Spinal cord (tissue), 10 donors: ENCODE results near the gene MOXD1. TPM values are rescaled to one million over a fixed set of nuclear protein-coding genes. Genes with fewer than 3 reads are reported as not detected.
A peak's percentile ranks its signal among the peaks of the same experiment; 100 is the strongest.

Source experiments
- DNase-seq, 6 donors: peaks; one replicate each; pipeline versions ENCODE4 v3.0.0 to v3.0.0-alpha.2; 2013 to 2015; ENCODE audit warnings: low spot score in 6 of 6, low read depth in 4 of 6
- H3K27ac ChIP-seq: one replicate; pipeline ENCODE4 v1.5.1; 2013; ENCODE audit warnings: low read depth, low read length, control low read depth
- H3K27me3 ChIP-seq: one replicate; pipeline ENCODE4 v1.6.1; 2013; ENCODE audit warnings: low read length; ENCODE audit not compliant: control insufficient read depth, insufficient read depth
- H3K36me3 ChIP-seq: one replicate; pipeline ENCODE4 v1.6.1; 2013; ENCODE audit warnings: low read length; ENCODE audit not compliant: control insufficient read depth, insufficient read depth
- H3K4me1 ChIP-seq: one replicate; pipeline ENCODE4 v1.6.1; 2013; ENCODE audit warnings: low read length; ENCODE audit not compliant: control insufficient read depth, insufficient read depth
- H3K4me3 ChIP-seq: one replicate; pipeline ENCODE4 v1.5.1; 2013; ENCODE audit warnings: low read depth, low read length, control low read depth
- H3K9me3 ChIP-seq: one replicate; pipeline ENCODE4 v1.6.1; 2013; ENCODE audit warnings: low read length; ENCODE audit not compliant: control insufficient read depth, insufficient read depth
- WGBS: methylation state at CpG from one replicate; pipeline ENCODE4 v1.1.5; 2013; ENCODE audit warnings: missing lambda C conversion rate; ENCODE audit not compliant: insufficient coverage; 5-methylcytosine and 5-hydroxymethylcytosine counted together
- long read RNA-seq, 4 donors: transcript quantifications; one replicate each; lab custom pipeline, GENCODE V29; 2026
- polyA plus RNA-seq, 2 donors: library from polyadenylated mRNA; unstranded; fragments of 120-200 nt; gene quantifications; one replicate each; pipeline ENCODE4 v1.2.1, GENCODE V29; 2013; ENCODE audit not compliant: insufficient read length in 2 of 2
- total RNA-seq, 2 donors: library from RNA; depleted of rRNA in 1 of 2; stranded (reverse); fragments of 120-200 nt in 1 of 2; fragments of >200 nt in 1 of 2; gene quantifications; one replicate each; pipeline versions ENCODE4 v1.2.3 to v1.2.4, GENCODE V29; 2013 to 2014
- donor health status: healthy.

The MOXD1 gene
- total RNA-seq: 10 to 100 TPM; 12.5 to 21.3 TPM
- polyA plus RNA-seq: 10 to 100 TPM; 11.4 to 32.9 TPM
- long read RNA-seq, donor 1, transcript MOXD1-202 (12 exons, 3,059 nt): major isoform, 10 of 24 reads
- long read RNA-seq, donor 1, partial matches to known transcripts: 13 of 24 reads
- long read RNA-seq, donor 1, other reads (novel, unspliced or antisense): 0 of 24 reads
- long read RNA-seq, donor 2, partial matches to known transcripts: 0 of 2 reads
- long read RNA-seq, donor 2, other reads (novel, unspliced or antisense): 0 of 2 reads
- long read RNA-seq, donor 3, partial matches to known transcripts: 0 of 5 reads
- long read RNA-seq, donor 3, other reads (novel, unspliced or antisense): 0 of 5 reads
- long read RNA-seq, donor 4, transcript MOXD1-202 (12 exons, 3,059 nt): major isoform, 18 of 60 reads
- long read RNA-seq, donor 4, partial matches to known transcripts: 42 of 60 reads
- long read RNA-seq, donor 4, other reads (novel, unspliced or antisense): 0 of 60 reads

GRCh38 chr6:132400883-132401617, at the start of gene MOXD1:
MOXD1 (minus strand) TSS chr6:132401475; CDS start chr6:132401426, 49 bp downstream.
- Histone ChIP-seq H3K4me1 (peaks cover 14% of the 10 kb centered on the region), H3K4me3 (peak within 1 kb of the TSS; percentile 70), H3K27me3 (peaks cover 30% of the 10 kb centered on the region), H3K27ac (peak within 1 kb of the TSS; percentile 84), H3K9me3 (no peaks in the 10 kb centered on the region), H3K36me3 (no peaks in the 10 kb centered on the region)
- under 1% methylated on average over 87 of the region's 87 CpGs for WGBS
- peak in 2 of 6 donors; percentile 69 to 74 for DNase-seq

DNA sequence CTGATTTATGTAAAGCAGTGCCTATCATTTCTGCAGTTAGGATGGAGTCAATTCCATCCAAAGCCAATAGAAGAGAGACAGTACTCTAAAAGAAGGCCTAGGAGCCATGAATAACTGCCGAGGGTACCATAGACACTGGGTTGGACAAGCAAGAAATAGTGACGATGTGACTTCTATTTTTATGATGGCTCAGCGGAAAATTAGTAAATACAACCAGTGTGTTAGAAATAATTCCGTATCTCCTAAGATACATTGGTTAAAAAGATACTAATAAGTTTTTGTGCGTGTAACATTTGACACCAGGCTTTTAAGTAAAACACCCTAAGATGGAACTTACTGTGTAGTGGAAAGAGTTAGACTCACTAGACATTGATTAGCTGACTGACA, 45.6 kb upstream of the MOXD1 start:
- 43% methylated on average over 1 of the region's 5 CpGs for WGBS
- no peaks in the 10 kb centered on the region for H3K36me3 ChIP-seq
- DNase-seq: no peak
- H3K4me3 ChIP-seq: no peak overlapping the region
- H3K9me3 ChIP-seq: peaks cover under 1% of the 10 kb centered on the region
- no peaks in the 10 kb centered on the region for H3K4me1 ChIP-seq
- H3K27me3 ChIP-seq: no peaks in the 10 kb centered on the region
- H3K27ac ChIP-seq: peak overlapping the region; percentile 61

DNA sequence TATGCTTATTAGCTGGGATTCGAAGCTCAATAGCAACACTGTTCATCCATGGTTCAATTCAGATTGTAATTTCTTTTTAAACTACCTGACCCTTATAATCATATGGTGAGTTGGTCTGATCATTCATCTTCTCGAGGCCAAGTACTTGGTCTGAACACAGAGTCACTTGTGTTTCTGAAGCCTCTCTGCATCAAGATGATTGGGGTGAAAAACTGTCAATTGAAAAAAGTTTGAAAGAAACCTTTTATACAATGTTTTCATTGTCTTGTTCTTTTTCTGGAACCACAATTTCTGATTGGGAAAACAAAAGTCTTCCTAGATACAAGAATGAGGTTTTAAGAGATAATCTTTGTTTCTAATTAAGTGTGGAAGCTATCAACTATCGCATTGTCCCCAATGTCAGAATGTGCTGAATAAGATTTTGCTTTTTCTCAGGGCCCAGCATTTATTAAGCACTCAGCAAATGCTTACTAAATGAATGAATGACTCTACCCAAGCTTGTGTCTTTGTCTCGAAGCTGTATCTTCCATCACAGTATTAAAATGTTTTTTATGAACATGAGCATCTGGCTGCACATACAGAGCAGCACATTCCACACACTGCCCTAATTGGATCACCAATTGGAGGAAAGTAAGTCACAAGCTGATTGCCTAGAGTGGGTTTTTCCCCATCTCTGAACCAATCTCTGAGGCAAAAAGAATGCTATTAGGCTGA, 45.0 kb upstream of the MOXD1 start:
- DNase-seq: peak in 3 of 6 donors; percentile 9 to 74 (median 72)
- no CpG with 5 or more reads among the region's 4 CpGs for WGBS
- Histone ChIP-seq H3K4me1 (no peaks in the 10 kb centered on the region), H3K36me3 (no peaks in the 10 kb centered on the region), H3K9me3 (peaks cover 3% of the 10 kb centered on the region), H3K4me3 (no peak overlapping the region), H3K27me3 (no peaks in the 10 kb centered on the region), H3K27ac (peak overlapping the region; percentile 61)

DNA sequence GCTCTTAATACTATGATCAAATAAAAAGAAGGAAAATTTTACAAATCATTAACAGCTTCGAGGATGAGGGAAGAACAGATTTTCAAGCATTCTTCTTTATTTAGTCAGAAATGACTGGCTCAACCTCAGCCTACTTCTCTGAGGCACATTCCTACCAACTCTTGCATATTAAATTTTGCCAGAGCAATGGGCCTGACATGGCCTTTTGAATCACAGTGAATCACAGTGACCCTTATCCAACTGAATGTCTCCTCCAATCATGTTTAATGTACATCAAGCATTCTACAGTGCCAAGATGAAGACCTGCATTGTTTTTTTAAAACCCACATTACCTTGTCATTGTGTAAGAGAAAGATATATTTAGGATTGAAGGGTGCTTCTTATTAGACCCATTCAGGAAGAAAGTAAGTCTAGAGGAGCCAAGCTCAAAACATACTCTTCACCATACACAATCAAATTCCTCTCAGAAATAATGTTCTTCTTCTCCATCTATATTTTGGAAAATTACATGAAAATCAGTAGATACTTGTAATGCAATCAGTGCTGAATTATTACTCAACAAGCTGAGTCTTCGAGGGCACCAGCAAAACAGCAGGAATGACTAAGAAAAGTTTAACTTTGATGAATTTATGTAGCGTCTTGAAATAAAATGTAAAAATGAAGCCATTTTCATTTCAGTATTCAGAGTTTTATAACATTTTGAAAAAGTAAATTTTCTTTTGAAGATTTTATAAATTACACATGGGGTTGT, 44.1 kb upstream of the MOXD1 start:
- H3K27ac ChIP-seq: peak overlapping the region; percentile 16
- H3K27me3 ChIP-seq: no peaks in the 10 kb centered on the region
- peaks cover 3% of the 10 kb centered on the region for H3K9me3 ChIP-seq
- DNase-seq: no peak
- no peak overlapping the region for H3K4me3 ChIP-seq
- no peaks in the 10 kb centered on the region for H3K36me3 ChIP-seq
- 20% methylated on average over 1 of the region's 3 CpGs for WGBS
- H3K4me1 ChIP-seq: no peaks in the 10 kb centered on the region

DNA sequence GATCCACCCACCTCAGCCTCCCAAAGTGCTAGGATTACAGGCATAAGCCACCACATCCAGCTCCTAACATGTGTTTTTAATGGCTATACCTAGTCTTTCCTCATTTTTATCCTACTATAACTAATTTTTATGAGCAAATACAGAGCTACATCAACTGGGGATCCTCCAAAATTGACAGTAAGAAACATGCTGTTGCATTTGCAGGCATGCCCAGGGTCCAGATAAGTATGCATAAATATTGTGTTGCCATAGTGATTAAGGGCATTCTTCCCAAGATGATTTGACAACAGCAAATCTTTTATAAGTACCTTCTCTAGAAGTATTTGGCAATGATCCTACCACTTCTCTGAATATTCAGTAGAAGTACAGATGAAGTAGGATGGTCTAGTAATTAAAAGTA, 41.9 kb upstream of the MOXD1 start:
- peaks cover 3% of the 10 kb centered on the region for H3K9me3 ChIP-seq
- no peak overlapping the region for H3K27ac ChIP-seq
- no peaks in the 10 kb centered on the region for H3K27me3 ChIP-seq
- H3K4me3 ChIP-seq: no peak overlapping the region
- DNase-seq: no peak
- H3K36me3 ChIP-seq: no peaks in the 10 kb centered on the region
- no peaks in the 10 kb centered on the region for H3K4me1 ChIP-seq

DNA sequence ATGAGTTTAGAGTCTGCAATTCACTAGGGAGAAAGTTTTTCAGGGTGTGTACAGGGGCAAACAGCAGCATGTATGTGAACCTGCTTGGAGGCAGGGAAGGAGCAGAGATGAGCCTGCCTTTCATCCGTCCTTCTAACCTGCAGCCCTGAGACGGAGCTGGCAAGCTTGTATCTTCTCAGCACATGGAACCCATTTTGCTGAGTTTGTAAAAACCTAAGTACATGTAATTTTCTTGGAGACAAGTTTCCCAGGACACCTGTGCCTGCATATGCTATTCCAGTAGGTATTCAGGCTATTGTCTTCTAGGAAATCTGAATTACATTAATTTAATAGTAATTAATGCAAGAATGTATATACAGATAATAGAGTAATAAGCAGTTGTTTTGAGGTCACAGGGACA, 28.8 kb upstream of the MOXD1 start:
- 100% methylated on average over 2 of the region's 2 CpGs for WGBS
- Histone ChIP-seq H3K4me1 (no peaks in the 10 kb centered on the region), H3K36me3 (no peaks in the 10 kb centered on the region), H3K27me3 (no peaks in the 10 kb centered on the region), H3K27ac (no peak overlapping the region), H3K4me3 (no peak overlapping the region), H3K9me3 (no peaks in the 10 kb centered on the region)
- DNase-seq: no peak

DNA sequence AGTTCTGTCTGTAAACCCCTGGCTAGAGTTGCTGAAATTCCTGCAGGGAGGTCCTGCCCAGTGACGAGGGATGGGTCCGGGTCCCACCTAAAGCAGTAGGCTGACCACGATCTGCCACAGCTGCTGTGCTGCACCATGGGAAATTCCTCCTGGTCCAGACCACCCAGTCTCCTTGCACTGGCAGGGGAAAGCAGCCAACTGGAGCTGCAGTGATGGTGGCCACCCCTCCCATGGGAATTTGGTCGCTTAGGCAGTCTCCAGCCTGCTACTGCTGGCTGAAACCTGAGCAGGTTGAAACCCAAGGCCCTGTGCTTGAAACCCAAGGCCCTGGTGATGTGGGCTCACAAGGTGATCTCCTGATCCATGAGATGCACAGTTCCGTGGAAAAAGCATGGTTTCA, 23.9 kb upstream of the MOXD1 start:
- Histone ChIP-seq H3K36me3 (no peaks in the 10 kb centered on the region), H3K27ac (no peak overlapping the region), H3K4me3 (no peak overlapping the region), H3K4me1 (no peaks in the 10 kb centered on the region), H3K9me3 (peaks cover 6% of the 10 kb centered on the region), H3K27me3 (no peaks in the 10 kb centered on the region)
- DNase-seq: no peak
- 94% methylated on average over 5 of the region's 5 CpGs for WGBS

DNA sequence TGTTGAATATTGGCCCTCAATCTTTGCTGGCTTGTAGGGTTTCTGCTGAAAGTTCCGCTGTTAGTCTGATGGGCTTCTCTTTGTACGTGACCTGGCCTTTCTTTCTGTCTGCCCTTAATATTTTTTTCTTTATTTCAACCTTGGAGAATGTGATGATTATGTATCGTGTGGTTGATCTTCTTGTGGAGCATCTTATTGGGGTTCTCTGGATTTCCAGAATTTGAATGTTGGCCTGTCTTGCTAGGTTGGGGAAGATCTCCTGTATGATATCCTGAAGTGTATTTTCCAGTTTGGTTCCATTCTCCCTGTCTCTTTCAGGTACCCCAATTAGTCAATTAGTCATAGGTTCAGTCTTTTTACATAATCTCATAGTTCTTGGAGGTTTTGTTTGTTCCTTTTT, 22.6 kb upstream of the MOXD1 start:
- Histone ChIP-seq H3K9me3 (peaks cover 6% of the 10 kb centered on the region), H3K27ac (no peak overlapping the region), H3K4me3 (no peak overlapping the region), H3K27me3 (no peaks in the 10 kb centered on the region), H3K4me1 (no peaks in the 10 kb centered on the region), H3K36me3 (no peaks in the 10 kb centered on the region)
- whole genome bisulfite sequencing: no CpG with 5 or more reads among the region's 3 CpGs
- no peak for DNase-seq
